Fibroblast of skin of right quadriceps (primary cell): Measurements from ENCODE around the gene CISD1.

Source experiments
- DNase-seq: peaks from one replicate; pipeline ENCODE4 v3.0.0-alpha.2; 2013

The CISD1 gene

GRCh38 chr10:58316874-58317273, 47.9 kb downstream of the CISD1 start:
- no peak for DNase-seq

- DNase-seq, result peak; percentile 15
These were observed 49.4 kb downstream of the CISD1 start for GRCh38 chr10:58318346-58318745.

GRCh38 chr10:58319599-58319998, 50.6 kb downstream of the CISD1 start:
- no peak for DNase-seq

GRCh38 chr10:58320351-58321049, 51.5 kb downstream of the CISD1 start:
- DNase-seq, result no peak

GRCh38 chr10:58322072-58322834, 53.3 kb downstream of the CISD1 start:
- DNase-seq, result no peak

GRCh38 chr10:58322835-58323209, 53.9 kb downstream of the CISD1 start:
- DNase-seq, result no peak

- peak; percentile 46 for DNase-seq
These were observed 58.0 kb downstream of the CISD1 start for GRCh38 chr10:58326967-58327381.

- DNase-seq, result no peak
These were observed 59.3 kb downstream of the CISD1 start for GRCh38 chr10:58328233-58328632.

- no peak for DNase-seq
These were observed 61.5 kb downstream of the CISD1 start for GRCh38 chr10:58330431-58330830.

- no peak for DNase-seq
These were observed 62.7 kb downstream of the CISD1 start for GRCh38 chr10:58331646-58332045.

GRCh38 chr10:58334817-58335305, 65.9 kb downstream of the CISD1 start, which contains the start of gene UBE2D1:
TSS of gene UBE2D1 (plus strand) at chr10:58335006. CDS start at chr10:58335202, 196 bp downstream.
- DNase-seq, result peak; percentile 70

GRCh38 chr10:58335306-58336005, 66.5 kb downstream of the CISD1 start:
- peak; percentile 23 for DNase-seq

GRCh38 chr10:58336242-58336641, 67.3 kb downstream of the CISD1 start:
- DNase-seq, result no peak
